Bronchial epithelial cell (primary cell): ENCODE data around the gene PDE6H. TPM values are rescaled to one million over a fixed set of nuclear protein-coding genes. Genes with fewer than 3 reads are reported as not detected.

Source experiments
- DNase-seq: peaks from one replicate; pipeline ENCODE4 v3.0.0-alpha.2; 2010; ENCODE audit warnings: low read depth
- FAIRE-seq: peaks from 2 replicates; lab custom pipeline; 2011; peaks lifted over from hg19 to GRCh38; lab: Jason Lieb, UNC
- H3K27me3 ChIP-seq: 2 replicates; pipeline ENCODE4 v1.5.1; 2011; ENCODE audit warnings: low read length; ENCODE audit not compliant: control insufficient read depth, insufficient read depth
- H3K36me3 ChIP-seq: 2 replicates; pipeline ENCODE4 v1.5.1; 2011; ENCODE audit warnings: low read length; ENCODE audit not compliant: control insufficient read depth, insufficient read depth
- H3K4me3 ChIP-seq: 2 replicates; pipeline ENCODE4 v1.5.1; 2011; ENCODE audit warnings: mild to moderate bottlenecking, low read depth, low read length, control low read depth
- total RNA-seq: library from RNA; depleted of rRNA; stranded (reverse); fragments of >200 nt; gene quantifications from 2 replicates; pipeline ENCODE4 v1.2.1, GENCODE V29; 2014
- TF ChIP-seq, protein P1 (sequence below): IDR thresholded peaks from 2 replicates; pipeline ENCODE4 v1.5.1; 2011; ENCODE audit warnings: mild to moderate bottlenecking, moderate library complexity, low read length, control low read depth, inconsistent platforms; ENCODE audit not compliant: insufficient read depth, severe bottlenecking

PDE6H gene
- total RNA-seq, 1 donor from 2014 or later = not detected

- DNase-seq = peak; percentile 90
- Histone ChIP-seq H3K36me3 (no peaks in the 10 kb centered on the region), H3K4me3 (no peak overlapping the region), H3K27me3 (no peaks in the 10 kb centered on the region)
- FAIRE-seq = peak; percentile 94
- TF ChIP-seq, protein P1, sequence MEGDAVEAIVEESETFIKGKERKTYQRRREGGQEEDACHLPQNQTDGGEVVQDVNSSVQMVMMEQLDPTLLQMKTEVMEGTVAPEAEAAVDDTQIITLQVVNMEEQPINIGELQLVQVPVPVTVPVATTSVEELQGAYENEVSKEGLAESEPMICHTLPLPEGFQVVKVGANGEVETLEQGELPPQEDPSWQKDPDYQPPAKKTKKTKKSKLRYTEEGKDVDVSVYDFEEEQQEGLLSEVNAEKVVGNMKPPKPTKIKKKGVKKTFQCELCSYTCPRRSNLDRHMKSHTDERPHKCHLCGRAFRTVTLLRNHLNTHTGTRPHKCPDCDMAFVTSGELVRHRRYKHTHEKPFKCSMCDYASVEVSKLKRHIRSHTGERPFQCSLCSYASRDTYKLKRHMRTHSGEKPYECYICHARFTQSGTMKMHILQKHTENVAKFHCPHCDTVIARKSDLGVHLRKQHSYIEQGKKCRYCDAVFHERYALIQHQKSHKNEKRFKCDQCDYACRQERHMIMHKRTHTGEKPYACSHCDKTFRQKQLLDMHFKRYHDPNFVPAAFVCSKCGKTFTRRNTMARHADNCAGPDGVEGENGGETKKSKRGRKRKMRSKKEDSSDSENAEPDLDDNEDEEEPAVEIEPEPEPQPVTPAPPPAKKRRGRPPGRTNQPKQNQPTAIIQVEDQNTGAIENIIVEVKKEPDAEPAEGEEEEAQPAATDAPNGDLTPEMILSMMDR = no peak
Measured at GRCh38 chr12:14950982-14951746, 21.7 kb upstream of the PDE6H start.

DNA sequence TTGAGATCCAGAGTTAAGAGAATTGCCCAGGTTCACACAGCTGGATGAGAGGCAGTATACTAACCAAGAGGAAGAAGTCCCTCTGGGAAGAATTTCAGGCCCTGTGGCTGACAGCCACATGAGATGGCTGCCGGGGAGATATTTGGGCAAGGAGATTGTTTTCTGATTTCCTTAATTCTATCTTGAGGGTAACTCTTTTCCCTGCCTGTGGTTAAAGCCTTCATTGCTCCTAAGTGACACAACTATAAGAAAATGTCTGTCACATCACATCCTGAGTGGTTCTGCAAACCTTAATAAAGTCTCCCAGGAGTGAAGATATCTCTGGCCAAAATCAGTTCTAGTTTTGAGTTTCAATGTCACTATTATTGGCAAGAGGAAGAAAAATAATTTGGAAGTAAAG, 21.0 kb upstream of the PDE6H start:
- no peak for DNase-seq
- no peak overlapping the region for H3K4me3 ChIP-seq
- TF ChIP-seq, protein P1 = no peak
- H3K27me3 ChIP-seq = no peaks in the 10 kb centered on the region
- no peak for FAIRE-seq
- no peaks in the 10 kb centered on the region for H3K36me3 ChIP-seq

- no peaks in the 10 kb centered on the region for H3K27me3 ChIP-seq
- DNase-seq = peak; percentile 99
- TF ChIP-seq, protein P1 = no peak
- H3K4me3 ChIP-seq = no peak overlapping the region
- H3K36me3 ChIP-seq = no peaks in the 10 kb centered on the region
- FAIRE-seq = peak; percentile 82
Measured at GRCh38 chr12:14952299-14952921, 20.4 kb upstream of the PDE6H start.

DNA sequence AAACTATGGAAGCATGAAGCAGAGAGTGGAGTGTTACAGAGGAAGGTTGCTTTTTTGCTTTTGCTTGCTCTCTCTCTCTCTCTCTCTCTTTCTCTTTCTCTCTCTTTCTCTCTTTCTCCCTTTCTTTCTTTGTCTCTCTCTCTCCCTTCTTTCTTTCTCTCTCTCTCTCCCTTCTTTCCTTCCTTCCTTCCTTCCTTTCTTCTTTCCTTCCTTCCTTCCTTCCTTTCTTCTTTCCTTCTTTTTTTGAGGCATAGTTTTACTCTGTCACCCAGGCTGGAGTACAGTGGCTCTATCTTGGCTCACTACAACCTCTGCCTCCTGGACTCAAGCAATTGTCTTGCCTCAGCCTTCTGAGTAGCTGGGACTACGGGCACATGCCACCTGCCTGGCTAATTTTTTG, 19.1 kb upstream of the PDE6H start:
- TF ChIP-seq, protein P1 = no peak
- no peak overlapping the region for H3K4me3 ChIP-seq
- H3K27me3 ChIP-seq = no peaks in the 10 kb centered on the region
- DNase-seq (no peak), FAIRE-seq (no peak)
- H3K36me3 ChIP-seq = no peaks in the 10 kb centered on the region

DNA sequence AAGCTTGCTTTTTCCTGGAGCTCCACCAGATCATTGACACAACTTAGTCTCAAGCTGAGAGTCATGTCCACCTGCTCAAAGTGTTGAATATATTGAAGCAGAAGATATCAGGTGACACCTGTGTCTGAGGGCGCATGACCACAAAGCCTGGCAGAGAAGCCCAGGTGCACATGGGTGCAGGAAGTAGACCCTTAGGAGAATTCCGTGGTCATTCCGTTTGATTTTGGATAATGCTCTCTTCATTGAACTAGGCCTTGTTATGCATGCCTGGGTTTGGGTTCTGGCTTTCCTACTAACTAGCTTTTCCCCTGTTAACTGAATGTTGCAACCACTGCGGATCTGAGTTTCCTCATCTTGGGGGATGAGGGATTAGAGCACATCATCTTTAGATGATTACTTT, 18.6 kb upstream of the PDE6H start:
- Histone ChIP-seq H3K4me3 (no peak overlapping the region), H3K27me3 (no peaks in the 10 kb centered on the region), H3K36me3 (no peaks in the 10 kb centered on the region)
- no peak for DNase-seq
- TF ChIP-seq, protein P1 = no peak
- peak; percentile 55 for FAIRE-seq
